HPDE6-E6E7 (cell line): Measurements from ENCODE around the gene TENT4A.
"Not testable (repeated sequence)": the region's sequence is repeated elsewhere in the genome, so short reads cannot be mapped to it uniquely, and the experiment has no call there.

ENCODE experiments used
- DNase-seq: peaks from one replicate; pipeline ENCODE4 v3.0.0; 2011; ENCODE audit warnings: missing footprints; ENCODE audit errors: extremely low spot score

Gene TENT4A

DNA sequence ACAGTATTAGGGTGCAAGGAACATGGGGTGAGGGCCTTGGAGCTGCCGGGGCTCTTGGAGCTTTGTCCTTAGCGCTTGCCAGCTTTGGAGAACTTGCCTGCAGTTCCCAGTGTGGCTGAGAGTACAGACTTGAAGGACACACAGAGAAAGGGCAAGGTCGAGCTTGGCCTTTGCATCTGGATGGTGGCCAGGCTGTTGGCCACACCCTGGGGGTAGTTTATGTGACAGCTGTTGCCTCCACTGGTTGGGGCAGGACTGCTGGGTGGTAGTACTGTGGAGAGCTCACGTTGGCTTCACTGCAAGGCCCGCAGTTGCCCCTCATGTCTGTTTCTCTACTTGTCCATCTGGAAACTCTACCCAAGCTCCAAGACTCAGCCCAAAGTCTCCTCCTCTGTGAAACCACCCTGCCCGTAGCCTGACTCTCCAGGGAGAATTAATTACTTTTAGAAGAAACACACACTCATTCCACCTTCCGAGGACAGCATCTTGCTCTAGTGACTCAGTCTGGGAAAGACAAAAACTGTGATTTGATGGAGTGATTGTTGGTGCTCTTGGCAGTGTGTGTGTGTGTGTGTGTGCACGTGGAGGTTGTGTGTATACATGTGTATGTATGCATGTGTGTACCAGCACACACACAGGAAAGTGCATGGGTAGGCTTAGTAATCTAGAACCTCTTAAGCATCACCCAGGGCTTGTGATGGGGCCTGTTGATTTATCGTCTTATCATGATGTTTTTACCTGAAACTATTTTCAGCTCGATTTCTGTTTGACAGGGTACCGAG, 57.8 kb downstream of the TENT4A start:
- DNase-seq, result no peak

DNA sequence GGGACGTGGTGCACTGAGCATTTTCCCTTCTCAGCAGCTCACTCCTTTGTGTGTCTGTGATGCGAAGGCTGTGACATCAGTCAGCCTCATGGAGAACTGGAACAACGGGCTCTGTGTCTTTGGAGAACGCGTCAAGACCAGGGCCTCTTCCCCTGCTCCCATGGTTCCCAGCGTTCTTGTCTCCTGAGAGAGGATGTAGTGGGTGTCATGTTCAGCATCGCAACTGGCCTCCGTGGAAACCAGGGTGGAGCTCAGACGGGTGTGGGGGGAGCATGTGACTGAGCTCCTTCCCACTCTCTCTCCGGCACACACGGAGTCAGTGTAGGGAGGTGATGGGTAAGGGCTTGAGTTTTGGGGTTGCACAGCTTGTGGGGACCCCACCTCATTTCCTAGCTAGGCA, 59.7 kb downstream of the TENT4A start:
- no peak for DNase-seq

DNA sequence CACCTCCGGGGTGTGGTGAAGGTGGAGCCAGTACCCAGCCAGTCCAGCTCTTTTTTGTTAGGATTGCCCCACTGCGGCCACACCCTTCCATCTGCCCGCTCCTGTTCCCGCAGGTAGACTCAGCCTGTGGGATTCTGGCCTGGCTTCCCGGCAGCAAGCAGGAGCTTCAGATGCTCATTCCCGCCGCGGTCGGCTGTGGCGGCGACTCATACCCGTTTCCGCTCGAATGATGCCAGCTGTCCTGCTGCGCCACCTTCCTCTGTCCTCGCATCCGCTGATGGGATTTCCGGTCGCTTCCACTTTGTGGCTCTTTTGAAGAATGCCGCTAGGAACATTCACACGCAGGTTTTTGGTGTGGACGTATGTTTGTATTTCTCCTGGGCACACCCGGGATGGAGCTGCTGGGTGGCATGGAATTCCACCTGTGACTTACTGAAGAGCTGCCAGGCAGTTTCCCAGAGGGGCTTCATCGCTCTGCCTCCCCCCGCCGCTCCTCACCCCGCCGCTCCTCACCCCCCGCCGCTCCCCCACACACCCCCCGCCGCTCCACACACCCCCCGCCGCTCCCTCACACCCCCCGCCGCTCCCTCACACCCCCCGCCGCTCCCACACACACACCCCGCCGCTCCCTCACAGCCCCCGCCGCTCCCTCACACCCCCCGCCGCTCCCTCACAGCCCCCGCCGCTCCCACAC, 60.3 kb downstream of the TENT4A start:
- no peak for DNase-seq

DNA sequence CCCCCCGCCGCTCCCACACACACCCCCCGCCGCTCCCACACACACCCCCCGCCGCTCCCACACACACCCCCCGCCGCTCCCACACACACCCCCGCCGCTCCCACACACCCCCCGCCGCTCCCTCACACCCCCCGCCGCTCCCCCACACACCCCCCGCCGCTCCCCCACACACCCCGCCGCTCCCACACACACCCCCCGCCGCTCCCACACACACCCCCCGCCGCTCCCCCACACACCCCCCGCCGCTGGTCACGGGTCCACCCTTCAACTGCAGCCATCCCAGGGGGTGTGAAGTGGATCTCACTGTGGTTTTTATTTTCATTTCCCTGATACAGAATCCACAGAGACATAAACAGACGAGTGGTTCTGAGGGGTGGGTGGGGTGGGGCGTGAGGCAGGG, 61.0 kb downstream of the TENT4A start:
- not testable (repeated sequence) for DNase-seq

DNA sequence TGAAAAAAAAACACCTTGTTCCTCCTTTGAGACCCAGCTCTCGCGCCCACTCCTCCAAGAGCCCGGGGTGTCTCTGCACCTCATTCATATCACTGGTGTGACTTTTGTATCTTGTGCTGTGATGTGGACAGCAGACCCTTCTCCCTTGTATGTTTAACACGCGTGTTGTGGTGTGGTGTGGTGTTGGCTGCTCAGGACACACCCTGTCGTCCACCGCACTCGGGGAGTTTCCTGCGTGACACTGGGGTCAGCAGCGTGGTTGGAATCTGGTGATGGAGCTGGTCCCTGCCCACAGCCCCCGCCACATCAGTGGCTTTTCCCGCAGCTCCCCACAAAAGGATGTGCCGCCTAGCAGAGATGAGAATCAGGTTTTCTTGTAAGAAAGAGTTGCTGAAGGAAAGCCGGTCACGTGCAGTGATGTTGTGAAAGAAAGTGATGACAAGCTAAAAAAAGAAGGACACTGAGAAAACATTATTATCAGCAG, 61.5 kb downstream of the TENT4A start:
- no peak for DNase-seq

DNA sequence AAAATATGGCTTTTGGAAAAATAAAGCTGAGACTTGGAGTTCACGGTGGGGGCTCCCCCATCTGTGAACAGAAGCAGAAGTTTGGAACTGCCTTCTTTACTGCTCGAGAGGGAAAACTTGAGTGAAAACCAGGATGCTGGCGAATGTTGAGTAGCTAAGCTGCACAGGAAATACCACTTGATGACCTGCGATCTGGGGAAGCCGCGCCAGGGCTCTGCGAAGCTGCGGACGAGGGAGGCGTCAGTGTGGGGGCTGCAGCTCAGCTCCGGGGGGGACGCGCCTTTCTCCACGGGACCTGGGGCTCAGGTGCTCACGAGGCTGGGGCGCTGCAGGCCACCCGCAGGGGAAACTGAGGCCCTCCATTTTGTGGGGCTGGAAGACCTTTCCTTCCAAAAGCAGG, 62.3 kb downstream of the TENT4A start:
- DNase-seq, result no peak

DNA sequence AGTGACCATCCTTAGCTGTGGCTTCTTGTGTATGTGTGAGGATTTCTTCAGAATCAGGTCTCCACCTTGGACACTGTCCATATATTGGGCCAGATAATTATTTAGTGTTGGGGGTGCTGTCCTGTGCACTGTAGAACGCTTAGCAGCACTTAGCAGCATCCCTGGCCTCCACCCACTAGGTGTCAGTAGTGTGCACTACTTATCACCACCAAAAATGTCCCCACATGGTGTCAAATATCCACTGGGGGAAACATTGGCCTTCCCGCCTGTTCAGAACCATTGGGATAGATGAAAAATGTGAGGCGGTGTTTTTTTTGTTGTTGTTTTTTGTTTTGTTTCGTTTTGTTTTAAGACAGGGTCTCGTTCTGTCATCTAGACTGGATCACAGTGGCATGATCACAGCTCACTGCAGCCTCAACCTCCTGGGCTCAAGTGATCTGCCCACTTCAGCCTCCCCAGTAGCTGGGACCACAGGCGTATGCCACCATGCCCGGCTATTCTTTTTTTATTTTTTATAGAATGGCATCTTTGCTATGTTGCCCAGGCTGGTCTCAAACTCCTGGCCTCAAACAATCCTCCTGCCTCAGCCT, 67.7 kb downstream of the TENT4A start:
- no peak for DNase-seq

DNA sequence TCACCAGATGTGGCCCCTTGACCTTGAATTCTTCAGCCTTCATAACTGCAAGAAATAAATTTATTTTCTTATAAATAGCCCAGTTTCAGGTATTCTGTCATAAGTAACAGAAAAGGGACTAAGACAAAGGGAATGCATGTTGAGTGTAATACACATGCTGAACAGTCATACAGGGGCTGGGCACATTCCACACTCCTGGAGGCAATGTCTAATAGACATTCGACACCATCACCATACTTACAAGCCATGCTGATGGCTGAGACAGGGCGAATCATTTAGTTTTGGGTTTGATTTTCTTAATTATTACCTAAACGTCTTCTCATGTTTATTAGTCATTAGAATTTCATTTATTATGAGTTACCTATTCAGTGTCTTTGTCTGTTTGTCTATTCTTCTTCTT, 68.5 kb downstream of the TENT4A start:
- no peak for DNase-seq

DNA sequence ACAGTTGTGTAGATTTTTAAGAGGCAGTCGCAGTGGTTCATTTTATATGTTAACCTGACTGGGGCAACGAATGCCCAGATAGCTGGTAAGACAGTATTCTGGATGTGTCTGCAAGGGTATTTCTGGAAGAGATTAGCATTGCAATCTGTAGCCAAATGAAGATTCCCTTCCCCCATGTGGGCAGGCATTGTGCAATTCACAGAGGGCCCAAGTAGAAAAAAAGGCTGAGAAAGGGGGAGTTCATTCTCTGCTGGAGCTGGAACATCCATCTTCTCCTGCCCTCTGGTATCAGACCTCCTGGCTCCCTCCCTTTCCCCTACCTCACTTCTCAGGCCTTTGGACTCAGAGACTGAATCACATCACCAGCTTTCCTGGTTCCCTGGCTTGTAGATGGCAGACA, 70.6 kb downstream of the TENT4A start:
- no peak for DNase-seq

DNA sequence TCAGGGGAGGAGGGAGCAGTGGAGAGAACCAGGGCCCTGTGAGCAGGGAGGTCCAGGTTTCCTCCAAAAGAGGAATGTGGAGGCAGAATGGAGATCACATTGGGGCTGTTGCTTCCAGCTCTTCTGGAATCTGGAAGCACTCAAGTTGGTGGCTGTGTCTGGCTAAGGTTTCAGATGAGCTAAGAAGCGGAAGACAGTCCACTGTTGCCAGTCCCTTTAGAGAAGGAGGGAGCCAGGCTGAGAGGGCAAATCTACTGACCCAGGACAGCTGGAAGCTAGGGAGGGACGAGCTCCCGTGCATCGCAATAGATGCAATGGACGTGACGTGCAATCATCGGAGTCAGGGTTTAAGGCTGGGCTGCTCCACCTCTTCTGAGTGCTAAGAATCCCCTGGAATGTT, 71.2 kb downstream of the TENT4A start:
- no peak for DNase-seq

DNA sequence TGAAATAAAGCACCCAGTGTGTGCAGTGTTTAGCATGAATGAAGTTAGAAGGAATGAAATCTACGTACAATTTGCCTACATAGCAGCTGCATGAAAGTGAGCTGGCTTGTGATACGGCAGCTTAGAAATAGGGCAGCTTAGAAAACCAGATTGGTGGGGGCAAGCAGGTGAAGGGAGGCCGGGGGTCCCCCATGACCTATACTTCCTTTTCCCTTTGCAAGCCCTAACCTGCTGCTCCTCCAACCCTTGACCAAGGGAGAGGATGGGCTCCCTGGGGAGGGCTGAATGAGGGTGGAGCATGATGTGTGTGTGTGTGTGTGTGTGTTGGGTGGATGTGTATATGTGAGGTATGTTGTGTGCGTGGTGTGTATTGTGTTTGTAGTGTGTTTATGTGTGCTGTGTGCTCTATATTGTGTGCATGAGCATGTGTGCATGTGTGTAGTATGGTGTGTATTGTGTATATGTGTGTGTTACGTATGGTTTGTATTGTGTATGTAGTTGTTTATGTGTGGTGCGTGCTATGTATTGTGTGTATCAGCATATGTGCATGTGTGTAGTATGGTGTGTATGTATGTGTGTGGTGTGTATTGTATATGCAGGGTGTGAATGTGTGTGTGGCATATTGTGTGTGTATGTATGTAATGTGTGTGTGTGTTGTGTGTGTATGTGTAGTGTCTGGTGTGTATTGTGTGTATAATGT, 72.1 kb downstream of the TENT4A start:
- DNase-seq, result no peak

DNA sequence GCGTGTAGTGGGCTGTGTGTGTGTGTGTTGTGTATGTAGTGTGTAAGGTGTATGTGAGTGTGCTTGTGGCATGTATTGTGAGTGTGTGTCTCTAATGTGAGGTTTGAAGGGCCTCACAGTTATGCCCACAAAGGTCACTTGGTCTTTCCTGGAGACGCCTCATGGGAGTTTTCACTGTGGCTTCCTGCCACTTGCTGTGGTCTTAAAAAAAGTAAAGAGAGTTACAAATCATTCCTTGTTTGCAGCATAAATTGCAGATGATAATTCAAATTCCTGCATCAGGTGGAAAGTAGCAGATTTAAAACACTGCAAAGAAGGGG, 72.6 kb downstream of the TENT4A start:
- DNase-seq, result no peak

DNA sequence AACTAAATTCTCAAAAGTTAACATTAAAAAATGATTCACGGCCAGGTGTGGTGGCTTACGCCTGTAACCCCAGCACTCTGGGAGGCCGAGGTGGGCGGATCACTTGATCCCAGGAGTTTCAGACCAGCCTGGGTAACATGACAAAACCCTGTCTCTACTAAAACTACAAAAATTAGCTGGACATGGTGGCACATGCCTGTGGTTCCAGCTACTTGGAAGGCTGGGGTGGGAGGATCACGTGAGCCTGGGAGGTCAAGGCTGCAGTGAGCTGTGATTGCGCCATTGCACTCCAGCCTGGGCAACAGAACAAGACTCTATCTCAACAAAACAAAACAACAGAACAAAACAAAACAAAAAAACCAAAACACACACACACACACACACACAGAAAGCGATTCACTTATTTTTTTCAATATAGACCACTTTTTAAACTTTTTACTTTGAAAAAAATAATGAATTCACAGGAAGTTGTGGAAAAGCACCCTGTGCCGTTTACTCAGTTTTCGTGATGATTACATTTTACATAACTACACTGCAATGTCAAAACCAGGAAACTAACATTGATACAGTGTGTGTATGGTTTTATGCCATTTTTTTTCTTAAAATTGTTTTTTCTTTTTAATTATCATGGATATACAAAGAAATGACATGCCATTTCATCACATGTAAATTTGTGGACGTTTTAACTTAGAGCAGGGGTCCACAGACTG, 73.7 kb downstream of the TENT4A start:
- DNase-seq, result no peak

DNA sequence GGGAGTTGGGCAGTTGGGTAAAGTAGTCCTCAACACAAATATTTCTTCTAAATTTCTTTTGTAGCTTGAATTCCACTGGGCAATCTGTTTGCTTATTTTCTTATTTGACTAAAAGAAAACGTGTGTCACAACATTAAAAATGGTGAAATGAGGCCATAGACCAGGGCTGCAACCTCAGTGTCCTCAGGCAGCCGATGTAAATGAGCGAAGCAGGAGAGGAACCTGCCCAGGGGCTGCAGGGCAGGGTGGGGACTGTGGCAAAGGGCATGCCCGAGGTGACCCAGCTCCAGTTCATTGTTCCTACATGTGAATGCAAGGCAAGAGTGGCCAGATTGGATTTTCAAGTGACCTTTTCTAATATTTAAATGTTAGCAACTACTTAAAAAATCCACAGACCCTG, 74.7 kb downstream of the TENT4A start:
- no peak for DNase-seq

DNA sequence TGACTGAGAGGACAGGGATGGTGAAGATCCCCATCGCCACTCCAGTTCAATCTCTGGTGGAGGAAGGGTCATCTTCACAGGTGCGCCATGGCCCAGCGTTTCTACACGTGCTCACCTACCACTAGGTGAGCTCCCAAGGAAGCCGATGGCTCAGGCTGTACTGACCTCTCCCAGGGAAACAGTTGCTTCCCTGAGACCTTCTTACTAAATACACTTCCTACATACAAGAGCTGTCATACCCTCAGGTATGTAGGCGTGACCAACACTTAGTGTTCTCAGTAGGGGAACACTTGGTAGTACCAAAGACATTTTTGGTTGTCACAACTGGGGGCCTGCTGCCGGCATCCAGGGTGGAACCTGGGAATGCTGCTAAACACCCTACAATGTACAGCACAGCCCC, 75.2 kb downstream of the TENT4A start:
- no peak for DNase-seq

DNA sequence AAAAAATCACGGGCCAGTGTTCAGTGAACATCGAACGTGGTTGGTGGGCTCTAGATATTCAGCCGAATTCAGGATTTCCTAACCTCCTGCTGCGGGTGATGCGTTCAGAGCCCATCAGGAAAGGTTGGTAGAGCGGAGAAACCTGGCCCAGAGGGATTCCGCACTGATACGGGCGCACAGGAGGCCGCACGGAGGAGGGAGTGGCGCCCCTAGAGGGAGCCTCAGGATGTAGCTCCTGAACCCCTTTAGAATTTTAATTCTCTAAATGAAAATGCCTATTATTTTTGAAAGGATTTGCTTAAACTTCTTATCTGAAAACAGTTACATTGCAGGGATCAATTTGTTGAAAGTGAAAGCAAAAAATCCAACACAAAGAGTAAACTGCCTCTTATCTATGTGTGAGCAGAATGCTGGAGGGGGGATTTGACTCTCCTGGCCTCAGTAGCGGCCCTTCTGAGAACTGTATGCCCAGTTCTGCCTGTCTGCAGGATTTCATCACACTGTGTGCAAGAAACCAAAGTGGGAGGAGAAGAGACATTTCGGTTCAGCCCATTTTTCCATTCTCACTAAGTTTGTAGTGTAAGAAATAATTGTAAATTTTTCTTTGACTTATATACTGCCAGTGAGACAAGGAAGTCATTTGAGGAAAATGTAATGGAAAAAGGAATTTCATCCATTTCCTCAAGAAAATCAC, 75.9 kb downstream of the TENT4A start:
- DNase-seq, result no peak

DNA sequence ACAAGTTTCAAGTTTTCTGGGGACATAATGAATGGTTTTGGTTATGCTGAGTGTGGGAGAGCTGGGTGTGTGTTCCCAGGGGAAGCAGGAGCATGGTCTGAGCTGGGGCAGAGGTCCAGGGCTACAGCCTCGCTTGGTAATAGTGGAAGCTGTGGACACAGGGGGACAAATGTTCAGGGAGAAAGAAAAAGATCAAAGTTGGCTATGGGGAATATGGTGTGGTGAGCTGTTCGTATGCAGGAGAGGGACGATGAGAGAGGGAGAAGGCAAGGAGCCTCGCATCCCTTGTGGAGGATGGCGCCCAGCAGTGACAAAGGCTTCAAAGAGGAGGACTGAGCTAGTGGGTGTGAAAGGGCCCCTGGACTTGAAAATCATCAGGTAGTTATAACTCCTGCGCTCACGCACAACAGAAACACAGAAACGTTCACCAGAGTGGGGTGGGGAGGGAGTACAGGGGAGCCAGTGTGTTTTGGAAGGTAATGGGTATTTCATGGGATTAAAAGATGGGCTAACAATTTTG, 77.2 kb downstream of the TENT4A start:
- DNase-seq, result no peak

DNA sequence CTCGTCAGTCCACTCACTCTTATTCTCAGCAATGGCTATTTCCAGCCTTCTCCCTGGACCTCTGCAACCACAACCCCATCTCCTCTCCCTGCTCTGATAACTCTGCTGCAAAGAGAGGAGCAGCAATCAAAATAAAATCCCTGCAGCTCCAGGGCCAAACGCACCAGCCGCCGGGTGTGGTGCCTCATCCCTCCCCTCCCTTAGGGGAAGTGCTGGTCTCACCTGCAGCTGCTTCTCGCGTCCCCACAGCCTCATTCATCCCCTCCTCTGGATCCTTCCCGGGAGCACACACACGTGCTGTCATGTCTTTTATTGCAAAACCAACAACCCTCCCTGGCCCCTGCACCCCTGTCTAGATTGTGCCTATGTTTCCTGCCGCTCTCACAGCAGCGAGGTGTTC, 77.8 kb downstream of the TENT4A start:
- no peak for DNase-seq

DNA sequence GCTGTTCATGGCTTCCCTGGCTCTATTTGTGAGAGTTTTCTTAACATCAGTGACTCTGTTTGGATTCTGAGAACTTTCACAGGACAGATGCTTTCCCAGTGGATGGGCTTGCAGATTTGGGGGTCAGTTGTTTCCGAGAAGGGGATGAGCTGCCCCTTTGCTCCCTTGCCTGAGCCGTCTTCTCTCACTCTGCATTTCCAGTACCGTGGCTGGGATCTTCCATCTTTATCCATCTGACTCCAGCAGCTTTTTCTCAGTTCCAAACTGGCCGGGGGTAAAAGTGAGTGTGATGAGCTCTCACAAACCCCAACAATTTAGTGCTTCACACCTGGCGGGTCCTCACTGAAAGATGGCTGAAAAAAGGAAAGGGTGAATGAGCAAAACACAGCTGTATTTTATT, 79.1 kb downstream of the TENT4A start:
- DNase-seq, result no peak

DNA sequence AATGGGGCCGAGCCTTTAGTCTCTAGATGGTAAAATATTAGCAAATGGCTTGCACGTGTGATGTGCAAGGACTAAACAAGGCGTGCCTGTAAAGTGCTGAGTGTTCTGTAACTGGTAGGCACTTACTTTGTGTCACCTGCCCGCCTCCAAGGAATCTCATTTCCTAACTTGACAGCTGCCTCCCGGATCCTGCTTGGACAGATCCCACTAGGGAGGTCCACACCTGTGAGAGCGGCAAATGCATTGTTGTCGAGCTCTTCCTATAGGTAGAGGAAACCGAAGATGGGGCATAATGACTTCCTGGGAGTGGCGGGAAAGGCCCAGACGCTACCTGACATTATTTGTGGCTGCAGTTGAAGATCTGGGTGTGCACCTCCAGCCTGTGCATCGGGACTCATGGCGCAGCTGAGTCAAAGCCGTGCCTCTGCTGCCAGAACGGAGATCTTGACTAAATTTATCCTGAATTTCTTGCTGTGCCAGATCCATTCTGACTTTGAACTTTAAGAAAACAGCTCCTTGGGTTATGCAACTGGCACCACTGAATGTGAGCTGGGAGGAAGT, 79.8 kb downstream of the TENT4A start:
- DNase-seq, result no peak

DNA sequence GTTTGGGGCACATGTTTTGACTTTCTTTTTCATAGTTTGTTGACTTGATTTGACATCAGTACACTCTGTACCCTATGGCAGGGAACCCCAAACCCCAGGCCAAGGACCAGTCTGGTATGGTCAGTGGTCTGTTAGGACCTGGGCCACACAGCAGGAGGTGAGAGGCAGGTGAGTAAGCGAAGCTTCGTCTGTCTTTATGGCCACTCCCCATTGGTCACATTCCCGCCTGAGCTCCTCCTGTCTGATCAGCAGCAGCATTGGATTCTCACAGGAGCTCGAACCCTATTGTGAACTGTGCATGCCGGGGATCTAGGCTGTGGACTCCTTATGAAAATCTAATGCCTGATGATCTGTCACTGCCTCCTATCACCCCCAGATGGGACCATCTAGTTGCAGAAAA, 88.0 kb downstream of the TENT4A start:
- no peak for DNase-seq
